VCaP (cell line): ENCODE measurements around the gene PLEKHO2.

Experiments used
- H3K27ac ChIP-seq: fragments of 450-650 bp; 2 replicates; pipeline ENCODE4 v1.5.1; 2017
- CTCF ChIP-seq: fragments of 450-650 bp; conservative IDR thresholded peaks from 2 replicates; pipeline ENCODE4 v1.5.1; 2017; ENCODE audit warnings: mild to moderate bottlenecking, moderate library complexity

Gene PLEKHO2

DNA sequence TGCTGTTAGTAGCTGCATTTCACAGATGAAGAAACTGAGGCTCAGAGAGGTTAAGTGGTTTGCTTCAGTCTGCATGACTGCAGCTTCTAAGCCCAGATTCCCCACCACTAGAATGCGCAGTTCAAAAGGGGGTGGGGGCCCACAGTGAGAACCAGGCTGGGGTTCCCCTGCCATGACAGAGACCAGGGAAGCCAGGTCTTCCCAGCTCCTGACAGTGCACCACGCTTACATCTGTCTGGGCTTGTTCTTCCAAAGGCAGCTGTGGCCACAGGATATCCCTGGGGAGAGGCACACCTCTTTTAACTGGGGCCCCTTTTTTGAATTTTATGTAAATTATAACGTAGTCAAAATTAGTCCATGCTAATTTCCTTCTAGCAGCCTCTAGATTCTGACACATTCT is 5.3 kb downstream of the PLEKHO2 start:
- no peak overlapping the region for H3K27ac ChIP-seq
- no peak for TF ChIP-seq CTCF

GRCh38 chr15:64847448-64847847 is 5.7 kb downstream of the PLEKHO2 start:
- no peak for TF ChIP-seq CTCF
- no peak overlapping the region for H3K27ac ChIP-seq

- no peak overlapping the region for H3K27ac ChIP-seq
- TF ChIP-seq CTCF = no peak
These were observed 6.4 kb downstream of the PLEKHO2 start for GRCh38 chr15:64847876-64848716.

DNA sequence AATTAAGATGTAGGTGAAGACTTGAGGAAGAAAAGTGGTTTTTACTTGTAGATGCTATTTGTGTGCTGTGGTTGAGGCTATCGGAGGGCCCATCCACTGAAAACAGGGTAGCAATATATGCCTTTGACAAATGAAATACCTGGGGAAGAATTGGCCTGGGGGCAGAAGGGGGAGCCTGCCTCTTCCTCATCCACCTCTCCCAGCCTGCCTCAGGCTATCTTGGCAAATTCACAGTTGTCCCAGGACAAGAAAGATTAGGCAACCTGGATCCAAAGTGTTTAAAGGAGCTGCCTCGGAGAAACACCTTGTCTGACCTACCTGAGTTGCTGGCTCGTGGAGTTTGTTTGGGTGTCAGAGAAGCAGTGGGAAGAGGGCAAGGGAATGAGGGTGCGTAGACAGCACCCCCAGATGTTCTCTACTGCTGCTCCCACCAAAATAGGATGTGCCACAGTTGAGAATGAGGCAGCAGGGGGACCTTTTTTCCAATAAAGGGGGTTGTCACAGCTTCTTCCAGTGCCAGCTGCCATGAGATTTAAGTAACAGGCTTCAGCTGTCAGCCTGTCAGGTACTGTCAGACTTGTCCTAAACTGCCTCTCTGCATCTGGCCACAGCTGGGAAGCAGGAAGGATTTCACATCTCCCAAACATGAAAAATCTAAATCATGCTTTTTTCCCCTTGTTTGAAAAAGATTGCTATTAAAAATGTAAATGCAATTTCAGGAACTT is 9.2 kb downstream of the PLEKHO2 start:
- no peak overlapping the region for H3K27ac ChIP-seq
- no peak for TF ChIP-seq CTCF

GRCh38 chr15:64851503-64851840 is 9.8 kb downstream of the PLEKHO2 start:
- no peak for TF ChIP-seq CTCF
- H3K27ac ChIP-seq = no peak overlapping the region

GRCh38 chr15:64854041-64854440 is 12.3 kb downstream of the PLEKHO2 start:
- no peak overlapping the region for H3K27ac ChIP-seq
- TF ChIP-seq CTCF = no peak

- TF ChIP-seq CTCF = no peak
These were observed 12.8 kb downstream of the PLEKHO2 start for GRCh38 chr15:64854526-64854925.

More at GRCh38 chr15:64854526-64854925, 12.8 kb downstream of the PLEKHO2 start:
- H3K27ac ChIP-seq = no peak overlapping the region
